Gastroesophageal sphincter (tissue), 4 donors: Measurements from ENCODE around the gene CCDC51. TPM values are rescaled to one million over a fixed set of nuclear protein-coding genes. Genes with fewer than 3 reads are reported as not detected.

Experiments used
- ATAC-seq: fragments of 150-250 bp; one replicate; pipeline ENCODE4 v1.9.1; 2016; ENCODE audit warnings: mild to moderate bottlenecking, moderate library complexity
- H3K27ac ChIP-seq, 4 donors: fragments of 200-600 bp; sonication (generic) in 3 of 4; 1 replicate in 3 of 4; 2 replicates in 1 of 4; pipeline ENCODE4 v1.5.1; 2016 to 2019
- H3K27me3 ChIP-seq: fragments of 200-600 bp; sonication (generic); one replicate; pipeline ENCODE4 v1.5.1; 2019
- H3K36me3 ChIP-seq, 2 donors: fragments of 200-600 bp; sonication (generic); one replicate each; pipeline ENCODE4 v1.5.1; 2019; ENCODE audit warnings: control low read depth in 1 of 2
- H3K4me1 ChIP-seq, 3 donors: fragments of 200-600 bp; sonication (generic); 1 replicate in 2 of 3; 2 replicates in 1 of 3; pipeline ENCODE4 v1.5.1; 2016 to 2019; ENCODE audit warnings: control low read depth in 2 of 3
- H3K4me3 ChIP-seq, 2 donors: fragments of 200-600 bp; sonication (generic); one replicate each; pipeline ENCODE4 v1.5.1; 2019; ENCODE audit warnings: mild to moderate bottlenecking in 1 of 2, moderate library complexity in 1 of 2
- H3K9me3 ChIP-seq, 3 donors: fragments of 200-600 bp; sonication (generic); one replicate each; pipeline ENCODE4 v1.5.1; 2017 to 2019; ENCODE audit warnings: control low read depth in 2 of 3
- EP300 ChIP-seq: sonication (generic); formaldehyde crosslinking; IDR thresholded peaks from one replicate; pipeline ENCODE4 v1.6.1; 2017; ENCODE audit warnings: antibody characterized with exemption, mild to moderate bottlenecking
- POLR2A ChIP-seq, 2 donors: fragments of 450-650 bp; IDR thresholded peaks; one replicate each; pipeline ENCODE4 v1.6.1; 2017; ENCODE audit warnings: antibody characterized with exemption in 2 of 2, mild to moderate bottlenecking in 2 of 2, moderate library complexity in 1 of 2
- POLR2AphosphoS5 ChIP-seq: sonication (generic); formaldehyde crosslinking; IDR thresholded peaks from one replicate; pipeline ENCODE4 v1.6.1; 2017; ENCODE audit warnings: antibody characterized with exemption
- WGBS, 2 donors: methylation state at CpG; one replicate each; pipeline ENCODE4 v1.1.5; 2018; ENCODE audit warnings: low coverage in 1 of 2; 5-methylcytosine and 5-hydroxymethylcytosine counted together
- total RNA-seq, 4 donors: library from RNA; depleted of rRNA; stranded (reverse); fragments of >200 nt; gene quantifications; one replicate each; pipeline ENCODE4 v1.1.0, GENCODE V29; 2016
- TF ChIP-seq, protein P1 (sequence below), 4 experiments: fragments of 200-600 bp in 2 of 4; fragments of 450-650 bp in 2 of 4; sonication (generic) in 1 of 4; IDR thresholded peaks; one replicate each; pipeline ENCODE4 v1.5.1; 2017 to 2019; ENCODE audit warnings: antibody characterized with exemption in 4 of 4, mild to moderate bottlenecking in 2 of 4, moderate library complexity in 2 of 4

The CCDC51 gene
- total RNA-seq, 4 donors from 2014 or later: 10.2 to 32.6 (median 26.3) TPM

GRCh38 chr3:48412375-48413001, 27.4 kb downstream of the CCDC51 start:
- no peak for ATAC-seq
- H3K27me3 ChIP-seq: no peaks in the 10 kb centered on the region
- no peak for TF ChIP-seq POLR2A (IDR thresholded peaks at IDR 0.05)
- no peak for TF ChIP-seq POLR2AphosphoS5
- no peak for TF ChIP-seq EP300
- TF ChIP-seq, protein P1, sequence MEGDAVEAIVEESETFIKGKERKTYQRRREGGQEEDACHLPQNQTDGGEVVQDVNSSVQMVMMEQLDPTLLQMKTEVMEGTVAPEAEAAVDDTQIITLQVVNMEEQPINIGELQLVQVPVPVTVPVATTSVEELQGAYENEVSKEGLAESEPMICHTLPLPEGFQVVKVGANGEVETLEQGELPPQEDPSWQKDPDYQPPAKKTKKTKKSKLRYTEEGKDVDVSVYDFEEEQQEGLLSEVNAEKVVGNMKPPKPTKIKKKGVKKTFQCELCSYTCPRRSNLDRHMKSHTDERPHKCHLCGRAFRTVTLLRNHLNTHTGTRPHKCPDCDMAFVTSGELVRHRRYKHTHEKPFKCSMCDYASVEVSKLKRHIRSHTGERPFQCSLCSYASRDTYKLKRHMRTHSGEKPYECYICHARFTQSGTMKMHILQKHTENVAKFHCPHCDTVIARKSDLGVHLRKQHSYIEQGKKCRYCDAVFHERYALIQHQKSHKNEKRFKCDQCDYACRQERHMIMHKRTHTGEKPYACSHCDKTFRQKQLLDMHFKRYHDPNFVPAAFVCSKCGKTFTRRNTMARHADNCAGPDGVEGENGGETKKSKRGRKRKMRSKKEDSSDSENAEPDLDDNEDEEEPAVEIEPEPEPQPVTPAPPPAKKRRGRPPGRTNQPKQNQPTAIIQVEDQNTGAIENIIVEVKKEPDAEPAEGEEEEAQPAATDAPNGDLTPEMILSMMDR (IDR thresholded peaks at IDR 0.05): no peak
- H3K4me1 ChIP-seq: peaks cover 0 to 34% (median 0%) of the 10 kb centered on the region in 3 donors
- H3K27ac ChIP-seq: peak overlapping the region in 3 of 4 donors; percentile 18 to 92 (median 31)
- H3K9me3 ChIP-seq: no peaks in the 10 kb centered on the region
- WGBS, 2 donors: 80 to 87% methylated on average over 3 to 9 of the region's 19 CpGs
- H3K4me3 ChIP-seq: no peak overlapping the region
- peaks cover 0 to 100% of the 10 kb centered on the region in 2 donors for H3K36me3 ChIP-seq

DNA sequence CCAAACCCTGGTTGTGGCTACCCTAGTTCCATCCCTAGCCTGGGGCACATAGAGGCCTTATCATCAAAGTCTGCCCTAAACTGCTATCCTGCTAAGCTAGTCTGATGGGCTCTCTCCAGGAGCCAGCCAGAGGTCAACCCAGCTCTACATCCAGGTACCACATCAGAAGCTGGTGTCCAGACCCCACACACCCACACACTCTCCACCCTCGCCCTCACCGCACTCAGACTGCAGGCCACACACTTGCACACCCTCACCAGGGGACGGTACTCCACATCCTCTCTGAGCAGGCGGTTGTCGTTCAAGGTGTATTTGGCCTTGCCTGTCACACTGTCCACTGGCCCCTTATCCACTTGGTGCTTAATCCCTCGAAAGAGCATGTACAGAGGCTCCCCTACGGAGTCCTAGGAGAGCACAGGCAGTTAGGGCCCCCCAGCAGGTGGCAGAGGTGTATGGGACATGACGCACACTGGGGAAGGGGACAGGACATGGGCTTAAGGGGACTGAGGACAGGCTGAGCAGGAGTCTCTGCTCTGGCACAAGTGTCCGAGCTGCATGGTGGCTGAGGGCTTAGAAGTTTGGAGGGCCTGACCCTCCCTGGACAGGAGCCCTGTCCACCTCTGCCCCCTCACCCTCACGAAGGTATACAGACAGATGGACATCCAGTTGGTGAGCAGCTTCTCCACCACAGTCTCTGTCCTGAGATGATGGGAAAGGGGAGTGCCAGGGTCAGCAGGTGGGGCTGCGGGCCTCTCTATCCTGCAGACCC, 28.1 kb downstream of the CCDC51 start:
- 97% methylated on average over 4 of the region's 11 CpGs; no CpG with 5 or more reads in 1 of the 2 donors for WGBS, 2 donors
- TF ChIP-seq POLR2AphosphoS5 (no peak), EP300 (no peak), POLR2A (IDR thresholded peaks at IDR 0.05) (no peak)
- peak overlapping the region in 2 of 4 donors; percentile 31 to 92 for H3K27ac ChIP-seq
- no peaks in the 10 kb centered on the region for H3K9me3 ChIP-seq
- peaks cover 0 to 100% of the 10 kb centered on the region in 2 donors for H3K36me3 ChIP-seq
- H3K4me1 ChIP-seq: peaks cover 0 to 34% (median 0%) of the 10 kb centered on the region in 3 donors
- H3K27me3 ChIP-seq: no peaks in the 10 kb centered on the region
- no peak for ATAC-seq
- H3K4me3 ChIP-seq: no peak overlapping the region

DNA sequence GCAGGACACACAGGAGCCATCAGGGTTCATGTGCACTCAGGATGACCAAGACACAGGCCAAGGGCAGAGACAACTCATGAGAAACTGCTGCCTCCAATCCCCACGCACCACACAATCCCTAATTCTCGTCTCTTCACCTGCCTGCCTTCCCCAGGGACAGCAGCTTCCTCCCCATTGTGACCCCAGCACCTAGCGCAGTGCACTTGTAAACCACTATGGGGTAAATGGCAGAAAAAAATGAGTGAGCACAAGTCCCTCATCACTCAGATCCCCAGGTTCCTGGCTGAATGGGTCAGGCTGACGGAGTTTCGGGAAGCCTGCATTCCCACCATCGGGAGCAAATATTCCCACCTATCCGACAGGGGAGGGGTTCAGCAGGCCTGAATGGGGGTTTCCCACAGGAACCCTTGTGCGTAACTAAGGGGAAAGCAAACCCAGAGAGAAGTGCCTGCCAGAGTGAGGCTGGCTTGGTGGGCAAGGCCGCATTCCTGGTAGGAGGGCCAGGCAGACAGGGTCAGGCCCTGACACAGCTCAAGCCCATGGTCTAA, 28.8 kb downstream of the CCDC51 start:
- WGBS, 2 donors: 80 to 88% methylated on average over 4 of the region's 9 CpGs
- H3K9me3 ChIP-seq: no peaks in the 10 kb centered on the region
- peaks cover 0 to 34% (median 0%) of the 10 kb centered on the region in 3 donors for H3K4me1 ChIP-seq
- ATAC-seq: no peak
- no peak for TF ChIP-seq POLR2AphosphoS5
- H3K27me3 ChIP-seq: no peaks in the 10 kb centered on the region
- H3K27ac ChIP-seq: peak overlapping the region in 3 of 4 donors; percentile 0 to 92 (median 31)
- no peak overlapping the region for H3K4me3 ChIP-seq
- peaks cover 0 to 100% of the 10 kb centered on the region in 2 donors for H3K36me3 ChIP-seq

DNA sequence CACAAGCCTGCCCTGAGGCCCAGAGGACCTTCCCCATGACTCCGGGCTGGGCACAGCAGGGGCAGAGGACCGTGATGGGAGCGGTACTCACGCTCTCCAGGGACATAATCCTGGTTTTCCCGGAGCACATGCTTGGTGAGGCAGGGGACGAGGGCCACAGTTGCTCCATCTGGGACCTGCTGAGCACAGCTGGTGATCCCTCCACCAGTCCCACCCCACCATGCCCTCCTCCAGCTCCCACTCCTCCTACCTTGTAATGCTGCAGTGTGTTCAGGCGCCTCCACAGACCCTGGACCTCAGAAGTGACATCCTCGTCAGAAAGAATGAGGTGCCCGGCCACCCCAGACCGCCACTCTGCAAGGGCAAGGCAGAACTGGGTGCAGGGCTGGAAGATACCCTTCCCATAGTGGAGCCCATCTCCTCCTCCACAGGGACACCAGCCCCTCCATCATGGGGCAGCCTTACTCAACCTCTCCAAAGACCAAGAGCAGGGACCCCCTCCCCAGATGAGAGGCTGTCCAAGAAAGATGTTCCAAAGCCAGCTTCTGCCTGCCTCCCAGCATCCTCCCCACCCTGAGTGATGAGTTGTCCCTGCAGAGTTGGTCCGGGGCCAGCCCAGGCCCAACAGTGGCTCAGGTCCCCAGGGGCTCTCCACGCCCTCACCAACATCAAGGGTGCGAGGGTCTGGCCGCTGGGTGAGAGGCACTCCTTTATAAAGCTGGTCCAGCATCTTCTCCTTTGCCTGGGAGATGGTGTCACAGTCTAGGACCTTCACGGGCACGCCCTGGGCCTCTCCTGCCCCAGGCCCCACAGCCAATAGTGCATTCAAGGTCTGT, 29.5 kb downstream of the CCDC51 start:
- H3K9me3 ChIP-seq: no peaks in the 10 kb centered on the region
- peaks cover 0 to 33% (median 0%) of the 10 kb centered on the region in 3 donors for H3K4me1 ChIP-seq
- peak overlapping the region in 3 of 4 donors; percentile 2 to 92 (median 31) for H3K27ac ChIP-seq
- no peak for ATAC-seq
- peaks cover 0 to 100% of the 10 kb centered on the region in 2 donors for H3K36me3 ChIP-seq
- TF ChIP-seq EP300 (no peak), POLR2A (IDR thresholded peaks at IDR 0.05) (no peak), POLR2AphosphoS5 (no peak)
- TF ChIP-seq, protein P1 (IDR thresholded peaks at IDR 0.05): no peak
- H3K4me3 ChIP-seq: no peak overlapping the region
- no peaks in the 10 kb centered on the region for H3K27me3 ChIP-seq
- WGBS, 2 donors: 90 to 100% methylated on average over 2 to 3 of the region's 16 CpGs

GRCh38 chr3:48409291-48410201, 30.4 kb downstream of the CCDC51 start:
- no peak for ATAC-seq
- peaks cover 0 to 100% of the 10 kb centered on the region in 2 donors for H3K36me3 ChIP-seq
- WGBS, 2 donors: 75 to 94% methylated on average over 2 to 5 of the region's 31 CpGs

More at GRCh38 chr3:48409291-48410201, 30.4 kb downstream of the CCDC51 start:
- no peak overlapping the region for H3K4me3 ChIP-seq
- peak overlapping the region in 3 of 4 donors; percentile 2 to 93 (median 92) for H3K27ac ChIP-seq
- peaks cover 0 to 32% (median 0%) of the 10 kb centered on the region in 3 donors for H3K4me1 ChIP-seq
- TF ChIP-seq POLR2AphosphoS5 (no peak), POLR2A (IDR thresholded peaks at IDR 0.05) (no peak), EP300 (no peak)
- TF ChIP-seq, protein P1 (IDR thresholded peaks at IDR 0.05): no peak
- H3K9me3 ChIP-seq: no peaks in the 10 kb centered on the region
- no peaks in the 10 kb centered on the region for H3K27me3 ChIP-seq
